SK-MEL-5 (cell line): ENCODE data around the gene ARHGEF10L. TPM values are rescaled to one million over a fixed set of nuclear protein-coding genes. Genes with fewer than 3 reads are reported as not detected.
A peak's percentile ranks its signal among the peaks of the same experiment; 100 is the strongest.

ENCODE experiments used
- DNase-seq: peaks from one replicate; pipeline ENCODE4 v3.0.0-alpha.2; 2016; ENCODE audit warnings: low read depth, low spot score
- in situ Hi-C: cut with HindIII; loops from 2 replicates; pipeline ENCODE4 v1.10.0; 2016; ENCODE audit warnings: low sequenced_read_pairs, high pct_unique_total_duplicates, low pct_unique_long_range_greater_than_20kb
- total RNA-seq: library from RNA; depleted of rRNA; stranded (reverse); fragments of >200 nt; shearing (Covaris generic); gene quantifications from 2 replicates; pipeline ENCODE4 v1.2.3, GENCODE V29; 2014

ARHGEF10L gene
- total RNA-seq, 1 experiment from 2014 or later: 4.4 TPM

DNA sequence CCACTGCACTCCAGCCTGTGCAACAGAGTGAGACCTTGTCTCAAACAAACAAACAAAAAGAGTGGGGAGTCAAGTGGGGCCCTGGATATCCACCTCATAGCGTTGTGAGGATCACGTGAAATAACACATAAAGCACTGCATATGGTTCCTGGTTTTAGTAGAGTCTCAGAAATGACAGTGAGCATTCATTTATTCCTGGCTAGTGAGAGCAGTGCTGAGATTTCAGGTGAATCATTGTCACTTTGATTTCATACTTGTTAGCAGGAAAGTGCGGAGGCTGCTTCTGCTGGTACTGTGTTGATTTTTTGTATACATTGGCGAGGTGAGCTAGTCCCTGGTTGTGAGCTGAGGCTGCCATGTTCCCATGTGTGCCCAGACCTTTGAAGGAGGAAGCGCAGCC lies 22.9 kb downstream of the ARHGEF10L start:
- in situ Hi-C loops: no loop called here

DNA sequence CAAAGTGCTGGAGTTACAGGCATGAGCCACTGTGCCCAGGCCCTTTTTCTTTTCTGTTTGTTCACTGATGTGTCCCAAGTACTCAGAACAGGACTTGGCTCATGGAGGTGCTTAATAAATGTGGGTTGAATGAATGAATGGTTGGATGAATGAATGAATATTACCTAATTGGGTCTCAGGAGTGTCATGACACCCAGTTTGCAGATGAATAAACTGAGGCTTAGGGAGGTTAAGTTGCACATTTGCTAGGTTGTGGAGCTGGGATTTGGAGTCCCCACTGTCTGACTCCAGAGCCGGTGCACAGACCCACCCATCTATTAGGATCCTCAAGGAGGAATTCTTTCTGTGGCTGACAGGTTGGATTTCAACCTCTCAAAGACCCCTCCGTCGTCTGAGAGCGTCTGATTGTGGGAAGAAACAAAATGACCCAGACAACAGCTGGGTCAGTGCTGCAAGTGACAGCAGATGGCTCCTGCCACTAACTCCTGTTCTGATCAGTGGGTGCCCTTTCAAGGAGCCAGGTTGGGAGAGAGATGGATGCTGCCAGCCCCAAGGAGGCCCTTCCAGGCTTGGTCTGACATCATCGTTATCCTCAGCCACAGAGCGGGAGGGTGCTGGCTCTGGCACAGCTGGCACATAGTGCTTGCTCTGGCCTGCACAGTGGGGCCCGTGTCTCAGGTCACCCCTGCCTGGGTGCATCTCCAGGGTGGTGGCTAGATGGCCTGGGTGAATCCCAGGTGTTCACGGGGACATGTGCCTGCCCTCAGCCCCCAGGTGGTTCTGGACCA lies 24.2 kb downstream of the ARHGEF10L start:
- no peak for DNase-seq
- in situ Hi-C loops: no loop called here

More for the DNA sequence above, 22.9 kb downstream of the ARHGEF10L start:
- no peak for DNase-seq

DNA sequence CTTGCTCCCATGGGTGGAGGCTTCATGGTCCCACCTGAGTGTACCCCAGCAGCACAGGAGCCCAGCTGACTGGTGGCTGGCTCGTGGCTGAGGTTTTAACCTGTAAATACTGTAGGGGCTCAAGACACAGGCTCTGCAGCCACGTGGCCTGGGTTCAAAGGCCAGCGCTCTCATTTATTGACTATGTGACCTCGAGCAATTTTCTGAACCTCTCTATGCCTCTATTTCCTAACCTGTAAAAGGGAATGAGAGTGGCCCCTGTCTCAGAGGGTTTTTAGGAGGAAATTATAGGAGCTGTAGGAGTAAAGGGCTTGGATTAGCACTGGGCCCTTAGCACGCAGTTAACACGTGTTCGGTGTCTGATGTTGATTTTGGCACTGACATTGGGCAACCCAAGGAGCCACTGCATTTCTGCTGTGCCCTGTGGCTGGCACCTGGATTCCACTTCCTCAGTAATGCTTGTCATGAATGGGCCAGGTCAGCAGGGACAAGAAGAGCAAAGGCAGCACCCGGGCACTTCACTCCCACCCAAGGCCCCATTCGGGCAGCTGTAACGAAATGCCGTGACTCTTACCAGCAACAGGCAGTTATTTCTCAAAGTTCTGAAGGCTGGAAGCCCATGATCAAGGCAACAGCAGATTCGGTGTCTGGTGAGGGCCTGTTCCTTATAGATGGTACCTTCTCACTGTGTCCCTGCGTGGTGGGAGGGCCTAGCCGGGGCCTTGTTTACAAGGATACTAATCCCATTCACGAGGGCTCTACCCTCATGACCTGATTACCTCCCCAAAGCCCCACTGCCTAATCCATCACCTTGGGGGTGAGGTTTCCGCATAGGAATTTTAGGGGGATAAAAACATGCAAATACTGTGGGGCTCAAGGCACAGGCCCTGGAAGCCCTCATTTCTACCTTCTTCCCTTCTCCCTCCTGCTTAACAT lies 25.2 kb downstream of the ARHGEF10L start:
- in situ Hi-C loops: no loop called here
- no peak for DNase-seq

DNA sequence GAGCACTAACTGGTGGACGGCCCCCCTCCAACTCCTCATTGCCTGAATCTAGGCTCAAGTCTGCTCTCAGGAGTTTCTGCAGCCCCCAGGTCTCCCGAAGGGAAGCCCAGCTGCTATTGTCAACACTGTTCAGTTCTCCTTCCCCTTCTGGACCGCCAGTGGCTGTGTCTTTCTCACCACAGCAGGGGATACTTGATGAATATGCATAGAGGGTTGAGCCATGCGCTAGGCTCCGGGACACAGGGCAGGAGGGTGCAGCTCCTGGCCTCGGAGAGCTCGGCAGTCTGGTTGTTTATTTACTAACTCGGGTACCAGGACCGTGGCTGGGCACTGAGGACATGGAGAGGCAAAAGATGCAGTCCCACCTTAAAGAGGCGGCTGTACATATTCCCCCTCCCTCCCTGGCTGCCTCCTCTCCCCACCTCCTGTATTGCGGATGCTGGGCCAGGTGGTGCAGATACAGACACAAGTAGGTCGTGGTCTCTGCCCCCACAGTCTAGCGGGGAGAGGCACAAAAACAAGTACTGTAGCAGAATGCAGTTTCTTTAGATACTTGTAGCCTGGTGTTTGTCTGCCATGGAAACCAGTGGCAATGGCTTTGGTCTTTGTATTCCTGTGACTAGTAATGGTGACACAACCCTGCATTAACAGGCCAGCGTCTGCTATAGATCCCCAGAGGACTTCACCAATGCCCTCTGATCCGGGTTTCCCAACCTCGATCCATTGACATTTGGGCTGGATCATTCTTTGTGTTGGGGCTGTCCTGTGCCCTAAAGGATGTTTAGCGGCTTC lies 26.2 kb downstream of the ARHGEF10L start:
- no peak for DNase-seq
- in situ Hi-C loops: no loop called here

DNA sequence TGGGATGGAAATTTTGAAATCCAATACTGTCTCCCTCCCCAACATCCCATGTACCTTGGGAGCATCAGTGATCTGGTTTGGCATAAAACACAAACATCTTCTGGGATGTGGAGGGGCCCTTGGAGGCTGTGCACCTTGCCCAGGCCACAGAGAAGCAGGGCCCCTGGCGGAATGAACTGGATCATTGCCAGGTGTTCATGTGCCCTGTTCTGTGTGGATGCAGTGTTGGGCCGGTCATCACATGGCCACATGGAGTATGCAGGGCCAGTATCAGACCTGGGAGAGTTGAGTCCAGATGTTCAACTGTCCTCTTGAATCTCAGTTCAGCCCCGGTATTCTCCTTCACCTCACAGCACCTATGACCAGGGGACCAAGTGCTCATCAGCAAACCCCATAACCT lies 26.9 kb downstream of the ARHGEF10L start:
- in situ Hi-C loops: no loop called here
- DNase-seq: no peak

DNA sequence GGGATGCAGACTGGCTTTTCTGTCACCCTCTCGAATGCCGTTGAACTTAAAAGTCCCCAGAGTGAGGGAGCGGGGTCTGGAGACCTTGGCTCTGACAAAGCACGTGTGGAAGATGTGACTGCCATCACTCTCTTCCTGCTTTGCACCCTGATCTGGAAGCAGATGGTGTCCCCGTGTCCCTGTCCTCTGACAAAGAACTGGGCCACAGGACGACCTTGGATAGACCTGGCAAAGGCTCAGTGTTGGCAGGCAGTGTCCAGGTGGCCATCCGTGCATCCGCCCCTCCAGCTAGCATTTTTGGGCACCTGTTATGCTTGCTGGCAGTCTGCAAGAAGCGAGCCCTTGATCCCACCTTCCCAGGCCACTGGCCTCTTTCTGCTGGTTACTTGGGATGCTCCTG lies 27.4 kb downstream of the ARHGEF10L start:
- in situ Hi-C loops: no loop called here
- no peak for DNase-seq

DNA sequence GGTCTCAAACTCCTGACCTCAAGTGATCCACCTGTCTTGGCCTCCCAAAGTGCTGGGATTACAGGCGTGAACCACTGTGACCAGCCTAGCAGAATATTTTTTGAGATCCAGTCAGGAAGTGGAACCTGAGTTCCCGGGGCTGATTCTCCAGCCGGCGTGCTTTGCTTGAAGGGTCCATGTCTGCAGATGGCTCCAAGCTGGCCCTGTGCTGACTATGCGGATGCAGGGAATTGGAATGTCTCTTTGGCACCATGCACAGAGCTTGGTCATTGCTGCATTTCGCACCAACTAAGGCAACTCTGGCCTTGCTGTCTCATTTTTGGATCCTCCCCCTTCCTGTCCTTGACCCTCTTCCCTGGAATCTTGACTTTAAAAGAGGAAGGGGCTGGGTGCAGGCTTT lies 28.1 kb downstream of the ARHGEF10L start:
- DNase-seq: no peak
- in situ Hi-C loops: no loop called here

DNA sequence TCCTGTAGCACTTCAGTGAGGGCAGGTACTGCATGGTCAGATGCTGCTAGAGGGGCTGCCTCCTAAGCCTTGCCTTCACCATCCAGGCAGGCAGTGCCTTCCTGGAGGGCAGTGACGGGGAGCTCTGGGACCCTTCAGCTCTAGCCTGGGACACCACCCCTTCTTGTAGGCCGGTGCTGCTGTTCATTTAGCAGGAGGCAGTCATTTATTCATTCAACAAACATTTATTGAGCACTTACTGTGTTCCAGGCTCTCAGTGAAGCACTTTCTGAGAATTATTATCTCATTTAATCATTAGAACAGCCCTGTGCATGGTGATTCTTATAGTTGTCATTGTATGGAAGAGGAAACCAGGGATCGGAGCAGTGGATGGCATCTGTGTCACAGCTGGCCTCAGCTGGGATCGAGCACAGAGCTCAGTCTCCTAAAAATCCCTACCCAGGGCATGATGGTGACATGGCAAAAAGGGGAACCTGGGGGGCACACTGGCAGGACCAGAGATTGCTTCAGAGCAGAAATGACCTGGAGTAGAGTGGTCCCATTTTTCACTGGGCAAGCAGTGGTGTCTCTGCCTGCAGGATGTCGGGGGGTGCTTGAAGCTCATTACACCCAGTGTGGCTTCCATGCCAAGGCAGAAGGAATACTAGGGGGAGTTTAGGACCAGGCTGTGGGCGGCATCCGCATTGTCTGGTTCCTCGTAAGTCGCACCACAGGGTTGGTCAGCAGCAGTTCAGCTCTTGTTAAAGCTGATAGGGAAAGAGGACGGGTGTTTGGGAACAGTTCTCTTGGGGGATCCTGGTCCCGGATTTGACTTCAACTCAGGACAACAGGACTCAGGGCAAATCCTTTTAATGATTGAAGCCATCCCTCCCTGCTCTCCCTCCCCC lies 28.8 kb downstream of the ARHGEF10L start:
- in situ Hi-C loops: no loop called here
- no peak for DNase-seq

DNA sequence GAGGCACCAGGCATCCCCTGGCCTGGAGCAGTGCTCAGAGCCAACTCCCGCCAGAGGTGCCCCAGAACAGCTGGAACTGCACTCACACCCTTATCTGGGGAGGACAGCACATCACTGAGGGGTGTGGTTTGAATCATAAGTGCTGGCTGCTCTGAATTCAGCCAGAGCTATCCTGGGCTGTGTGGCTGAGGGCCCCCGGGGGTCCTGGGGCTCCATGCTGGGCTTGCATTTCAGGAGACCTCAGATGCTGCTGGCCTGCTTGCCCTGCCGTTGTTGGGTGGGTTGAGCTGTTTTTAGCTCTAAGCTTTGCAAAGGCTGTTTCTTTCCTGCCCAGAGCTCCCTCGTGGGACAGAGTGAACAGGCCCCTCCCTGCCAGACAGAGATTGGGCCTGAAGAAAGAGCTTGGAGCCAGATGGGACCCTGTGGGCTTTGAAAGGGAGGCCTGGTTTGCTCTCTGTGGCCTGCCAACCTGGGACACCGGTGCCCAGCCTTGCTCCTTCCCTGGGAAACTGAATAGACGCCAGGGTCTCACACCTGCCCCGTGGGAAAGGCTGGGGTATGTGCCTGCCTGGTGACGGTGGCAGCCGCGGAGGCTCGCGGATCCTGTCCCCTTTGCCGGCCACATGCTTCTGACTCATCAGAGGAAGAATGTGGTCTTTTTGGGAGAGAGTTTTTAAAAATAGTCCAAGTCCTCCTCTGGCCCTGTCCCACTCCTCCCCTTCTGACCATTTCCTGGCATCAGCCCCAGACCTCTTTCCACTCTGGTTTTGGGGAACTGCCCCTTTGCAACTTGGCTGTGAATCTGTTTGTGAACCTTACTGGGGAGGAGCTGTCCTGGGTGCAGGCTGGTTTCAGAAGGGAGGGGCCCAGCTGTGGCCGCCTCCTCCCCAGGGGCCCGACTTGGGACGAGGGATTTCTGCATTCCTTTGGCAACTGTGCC lies 30.0 kb downstream of the ARHGEF10L start:
- in situ Hi-C loops: no loop called here
- DNase-seq: peak; percentile 73

DNA sequence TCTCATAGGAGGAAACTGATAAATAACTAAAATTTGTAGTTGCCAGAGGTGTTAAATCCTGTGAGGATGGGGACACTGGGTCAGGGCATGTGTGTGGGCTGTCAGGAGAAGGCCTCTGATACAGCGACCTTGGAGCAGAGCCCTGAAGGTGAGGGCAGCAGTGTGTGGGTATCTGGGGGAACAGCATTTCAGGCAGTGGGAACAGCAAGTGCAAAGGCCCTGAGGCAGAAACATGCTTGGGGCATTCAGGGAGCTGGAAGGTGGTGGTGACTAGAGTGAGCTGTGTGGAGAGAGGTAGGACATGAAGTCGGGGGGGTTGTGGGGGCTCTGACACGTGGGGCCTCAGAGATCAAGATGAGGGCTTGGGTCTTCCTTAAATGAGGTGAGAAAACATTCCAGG lies 30.7 kb downstream of the ARHGEF10L start:
- in situ Hi-C loops: no loop called here
- no peak for DNase-seq

DNA sequence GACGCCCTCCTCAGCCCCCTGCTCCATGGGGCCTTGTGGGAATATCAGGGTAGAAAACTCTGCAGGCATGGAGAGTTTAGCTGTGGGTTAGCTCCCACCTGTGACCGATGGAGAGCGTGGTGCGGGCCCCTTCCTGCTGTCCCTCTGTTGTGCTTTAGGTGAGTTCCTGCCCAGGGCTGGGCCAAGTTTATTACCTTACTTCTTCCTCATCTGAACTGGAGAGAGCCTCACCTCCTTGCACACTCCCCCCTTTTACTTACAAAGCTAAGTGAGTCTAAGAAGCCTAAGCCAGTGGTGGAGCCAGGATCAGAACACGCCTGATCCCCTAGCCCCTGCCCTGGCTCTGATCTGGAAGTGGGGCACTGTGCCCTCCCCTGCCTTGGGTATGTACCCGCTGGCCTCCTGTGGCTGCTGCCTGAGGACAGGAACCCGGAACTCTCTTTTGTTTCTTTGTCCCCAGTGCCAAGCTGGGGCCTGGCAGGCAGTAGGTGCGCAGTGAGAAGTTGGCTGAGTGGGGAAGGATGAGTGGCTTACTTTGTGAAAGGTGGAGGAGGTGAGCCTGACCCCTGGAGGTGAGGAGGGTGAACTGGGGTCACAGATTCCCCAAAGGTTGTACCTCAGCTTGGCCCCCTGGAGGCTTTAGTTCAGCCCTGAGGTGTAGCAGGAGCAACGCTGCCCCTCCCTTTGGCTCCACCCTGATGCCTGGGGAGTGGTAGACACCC lies 32.9 kb downstream of the ARHGEF10L start:
- in situ Hi-C loops: no loop called here
- DNase-seq: peak; percentile 17

DNA sequence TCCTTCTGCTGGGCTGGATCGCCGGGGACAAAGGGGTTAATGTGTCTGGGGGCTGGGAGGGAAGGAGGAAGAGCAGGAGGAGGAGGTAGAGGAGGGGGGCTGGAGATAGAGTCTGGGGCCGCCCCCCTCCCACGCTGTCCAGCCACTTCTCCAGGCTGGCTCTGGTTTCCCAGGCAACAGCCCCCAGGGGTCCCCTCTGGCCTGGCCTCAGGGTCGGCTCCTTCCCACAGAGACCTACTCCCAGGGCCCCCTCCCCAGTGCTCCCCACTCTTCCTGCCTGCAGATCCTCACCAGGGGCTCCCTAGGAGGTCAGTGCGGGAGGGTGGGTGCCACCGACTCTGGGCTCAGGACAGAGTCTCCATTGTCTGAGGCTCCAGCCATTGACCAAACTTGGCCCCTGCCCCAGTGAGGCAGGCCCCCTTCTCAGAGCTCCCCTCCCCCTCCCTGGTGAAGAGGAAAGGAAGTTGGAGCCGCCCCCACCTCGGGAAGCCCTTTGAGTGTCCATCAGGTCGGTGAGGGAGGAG lies 34.1 kb downstream of the ARHGEF10L start:
- in situ Hi-C loops: no loop called here
- peak; percentile 23 for DNase-seq

DNA sequence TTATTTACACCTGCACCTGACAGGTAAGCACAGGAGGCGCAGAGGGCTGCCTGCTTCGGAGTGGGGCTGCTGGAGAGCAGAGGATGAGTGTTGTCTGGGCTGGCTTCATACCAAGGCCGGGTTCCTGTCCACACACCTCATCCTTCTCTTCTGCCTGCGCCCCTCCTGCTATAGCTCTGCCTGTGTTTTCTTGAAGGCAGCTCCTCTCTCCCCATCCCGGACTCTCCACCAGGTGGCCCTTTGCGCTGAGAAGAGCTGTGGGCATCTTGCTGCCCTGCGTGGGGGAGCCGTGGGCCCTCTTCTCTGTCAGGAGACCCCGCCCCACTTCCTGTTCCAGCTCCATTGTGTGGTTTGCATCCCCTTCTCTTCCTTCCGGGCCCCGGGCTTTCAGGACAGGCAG lies 35.0 kb downstream of the ARHGEF10L start:
- in situ Hi-C loops: no loop called here
- DNase-seq: no peak

DNA sequence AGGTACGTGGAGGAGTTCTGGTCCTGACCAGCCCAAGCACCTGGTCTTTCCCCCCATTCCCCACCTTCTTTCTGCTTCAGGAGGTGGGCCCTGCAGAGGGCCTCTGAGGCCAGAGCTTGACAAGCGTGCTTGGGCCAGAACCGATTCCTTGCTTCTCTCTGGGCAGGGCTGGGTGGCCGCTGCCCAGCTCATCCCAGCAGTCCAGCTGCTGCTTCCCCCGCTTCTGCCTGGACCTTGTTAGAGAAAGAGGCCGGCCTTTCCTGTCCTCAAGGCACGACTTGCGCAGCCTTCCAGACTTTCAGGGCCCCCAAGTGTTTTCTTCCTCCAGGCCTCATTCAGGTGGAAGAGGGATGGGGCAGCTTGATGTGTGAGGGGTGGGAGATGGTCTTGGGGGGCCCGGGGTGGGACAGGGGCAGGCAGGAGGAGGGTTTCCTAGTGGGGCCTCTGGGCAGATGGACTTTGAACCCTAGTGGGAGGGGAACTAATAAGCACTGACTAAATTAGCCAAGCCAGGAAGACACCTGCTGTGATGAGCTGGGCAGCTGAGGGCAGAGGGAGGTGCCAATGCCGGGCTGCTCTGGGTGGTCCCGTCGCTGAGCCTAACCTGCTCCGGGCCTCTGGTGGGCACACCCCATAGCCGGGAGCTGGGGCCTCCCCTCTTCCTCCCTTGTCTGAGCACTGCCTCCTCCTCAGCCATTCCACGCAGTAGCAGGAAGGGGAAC lies 36.5 kb downstream of the ARHGEF10L start:
- no peak for DNase-seq
- in situ Hi-C loops: no loop called here

DNA sequence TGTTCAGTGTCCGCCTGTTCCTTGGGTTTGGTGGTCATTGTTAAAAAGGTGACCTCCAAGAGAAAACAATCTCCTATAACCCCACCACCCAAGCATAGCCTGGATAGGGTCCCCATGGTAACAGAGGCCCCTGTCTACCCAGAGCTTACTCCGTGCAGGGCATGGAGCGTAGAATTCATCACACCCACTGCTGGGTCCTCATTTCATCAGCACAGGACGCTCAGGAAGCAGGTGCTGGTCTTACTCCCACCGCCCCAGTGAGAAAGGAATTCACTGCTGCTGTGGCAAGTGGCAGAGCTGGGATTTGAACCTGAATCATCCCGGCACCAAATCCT lies 37.0 kb downstream of the ARHGEF10L start:
- in situ Hi-C loops: no loop called here
- DNase-seq: no peak
